ENCODE results near the gene RAB1B. TPM values are rescaled to one million over a fixed set of nuclear protein-coding genes. Genes with fewer than 3 reads are reported as not detected.
"Not testable (repeated sequence)": the region's sequence is repeated elsewhere in the genome, so short reads cannot be mapped to it uniquely, and the experiment has no call there.

RAB1B gene
- total and polyA plus RNA-seq, 3 donors from 2014 or later: 63.2 to 180 (median 107) TPM

DNA sequence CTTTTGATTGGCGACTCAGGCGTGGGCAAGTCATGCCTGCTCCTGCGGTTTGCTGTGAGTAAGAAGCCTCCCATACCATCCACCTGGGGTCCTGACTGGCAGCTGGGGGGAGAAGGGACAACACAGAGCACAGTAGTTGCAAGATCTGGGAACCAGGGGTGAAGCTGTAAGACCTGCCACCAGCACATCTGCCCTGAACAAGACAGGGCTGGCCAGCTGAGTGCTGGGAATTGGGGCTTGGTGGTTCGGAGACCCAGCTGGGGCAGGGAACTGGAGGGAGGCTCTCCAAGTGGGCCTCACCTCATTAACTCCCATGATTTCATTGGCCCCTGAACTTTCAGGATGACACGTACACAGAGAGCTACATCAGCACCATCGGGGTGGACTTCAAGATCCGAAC is 3.4 kb downstream of the RAB1B start:
- intact Hi-C loops (cut with DNase I; ENCODE audit: low total_unique reads): no loop called here
- Histone ChIP-seq H3K36me3 (ENCODE audit: low read depth, missing control alignments) (no peaks in the 10 kb centered on the region), H3K4me3 (no peak overlapping the region), H3K27ac (no peak overlapping the region), H3K4me1 (peaks cover 9% of the 10 kb centered on the region), H3K27me3 (no peaks in the 10 kb centered on the region), H3K9me3 (no peaks in the 10 kb centered on the region)
- WGBS, 2 donors: 86 to 100% methylated on average over 5 to 7 of the region's 7 CpGs
- DNase-seq: no peak
- TF ChIP-seq POLR2A (IDR thresholded peaks at IDR 0.05): no peak
- no peak for TF ChIP-seq CTCF (IDR thresholded peaks at IDR 0.05)

- Histone ChIP-seq H3K27ac (no peak overlapping the region), H3K9me3 (no peaks in the 10 kb centered on the region), H3K27me3 (no peaks in the 10 kb centered on the region), H3K36me3 (ENCODE audit: low read depth, missing control alignments) (no peaks in the 10 kb centered on the region), H3K4me1 (peaks cover 5% of the 10 kb centered on the region), H3K4me3 (no peak overlapping the region)
- TF ChIP-seq POLR2A (IDR thresholded peaks at IDR 0.05) (no peak), CTCF (IDR thresholded peaks at IDR 0.05) (no peak)
- WGBS, 2 donors: 86 to 97% methylated on average over 2 of the region's 2 CpGs
- no peak for DNase-seq
- intact Hi-C loops (cut with DNase I; ENCODE audit: low total_unique reads): no loop called here
Measured at GRCh38 chr11:66272596-66272995, 4.2 kb downstream of the RAB1B start.

DNA sequence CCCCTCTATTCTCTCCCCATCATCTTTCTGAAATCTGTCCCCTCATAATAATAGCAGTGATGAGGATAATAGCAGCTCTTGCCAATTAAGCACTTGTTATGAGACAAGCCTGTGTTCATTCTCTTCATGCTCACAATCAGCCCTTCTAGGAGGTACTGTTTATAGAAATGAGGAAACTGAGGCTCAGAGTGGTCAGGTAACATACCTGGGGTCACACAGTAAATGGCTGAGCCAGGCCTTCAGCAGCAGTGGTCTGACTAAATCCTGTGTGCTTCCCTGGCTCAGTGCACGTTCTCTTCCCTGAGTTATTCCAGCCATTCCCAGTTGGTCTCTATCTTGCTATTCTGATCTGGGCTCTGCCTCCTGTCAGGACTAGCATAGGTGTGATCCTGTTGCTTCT is 5.8 kb downstream of the RAB1B start:
- DNase-seq: no peak
- Histone ChIP-seq H3K27me3 (no peaks in the 10 kb centered on the region), H3K27ac (no peak overlapping the region), H3K4me1 (peaks cover 5% of the 10 kb centered on the region), H3K4me3 (no peak overlapping the region), H3K9me3 (no peaks in the 10 kb centered on the region), H3K36me3 (ENCODE audit: low read depth, missing control alignments) (no peaks in the 10 kb centered on the region)
- intact Hi-C loops (cut with DNase I; ENCODE audit: low total_unique reads): no loop called here
- 79 to 83% methylated on average over 1 of the region's 1 CpG for WGBS, 2 donors
- no peak for TF ChIP-seq CTCF (IDR thresholded peaks at IDR 0.05)
- TF ChIP-seq POLR2A (IDR thresholded peaks at IDR 0.05): no peak

DNA sequence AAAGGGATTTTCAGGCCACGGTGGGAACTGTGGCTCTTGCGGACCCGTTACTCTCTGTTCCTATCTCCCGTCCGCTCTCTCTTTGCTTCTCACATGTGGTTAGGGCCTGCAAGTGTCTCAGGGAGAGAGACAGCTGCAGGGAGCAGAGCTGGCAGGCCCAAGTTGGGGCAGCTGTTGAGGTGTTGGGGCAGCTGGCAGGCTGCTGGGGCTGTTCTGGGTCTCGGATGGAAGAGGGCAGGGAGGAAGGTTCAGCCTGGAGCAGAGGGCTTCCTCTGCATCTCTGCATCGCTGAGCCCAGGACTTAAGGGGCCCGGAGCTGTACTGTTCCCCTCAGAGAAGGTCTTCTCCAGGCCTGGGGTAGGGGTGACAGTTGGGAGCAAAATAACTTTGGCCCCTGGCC is 7.0 kb downstream of the RAB1B start:
- H3K36me3 ChIP-seq (ENCODE audit: low read depth, missing control alignments): no peaks in the 10 kb centered on the region
- DNase-seq: no peak
- TF ChIP-seq CTCF (IDR thresholded peaks at IDR 0.05) (no peak), POLR2A (IDR thresholded peaks at IDR 0.05) (no peak)
- 81 to 91% methylated on average over 4 to 8 of the region's 8 CpGs for WGBS, 2 donors
- no peak overlapping the region for H3K27ac ChIP-seq
- no peaks in the 10 kb centered on the region for H3K4me1 ChIP-seq
- intact Hi-C loops (cut with DNase I; ENCODE audit: low total_unique reads): no loop called here
- no peaks in the 10 kb centered on the region for H3K27me3 ChIP-seq
- H3K4me3 ChIP-seq: no peak overlapping the region
- no peaks in the 10 kb centered on the region for H3K9me3 ChIP-seq

DNA sequence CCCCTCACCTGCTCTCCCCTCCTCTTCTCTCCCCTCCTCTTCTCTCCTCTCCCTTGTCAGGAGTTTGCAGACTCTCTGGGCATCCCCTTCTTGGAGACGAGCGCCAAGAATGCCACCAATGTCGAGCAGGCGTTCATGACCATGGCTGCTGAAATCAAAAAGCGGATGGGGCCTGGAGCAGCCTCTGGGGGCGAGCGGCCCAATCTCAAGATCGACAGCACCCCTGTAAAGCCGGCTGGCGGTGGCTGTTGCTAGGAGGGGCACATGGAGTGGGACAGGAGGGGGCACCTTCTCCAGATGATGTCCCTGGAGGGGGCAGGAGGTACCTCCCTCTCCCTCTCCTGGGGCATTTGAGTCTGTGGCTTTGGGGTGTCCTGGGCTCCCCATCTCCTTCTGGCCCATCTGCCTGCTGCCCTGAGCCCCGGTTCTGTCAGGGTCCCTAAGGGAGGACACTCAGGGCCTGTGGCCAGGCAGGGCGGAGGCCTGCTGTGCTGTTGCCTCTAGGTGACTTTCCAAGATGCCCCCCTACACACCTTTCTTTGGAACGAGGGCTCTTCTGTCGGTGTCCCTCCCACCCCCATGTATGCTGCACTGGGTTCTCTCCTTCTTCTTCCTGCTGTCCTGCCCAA is 7.7 kb downstream of the RAB1B start:
- WGBS, 2 donors: 82 to 87% methylated on average over 10 to 14 of the region's 14 CpGs

DNA sequence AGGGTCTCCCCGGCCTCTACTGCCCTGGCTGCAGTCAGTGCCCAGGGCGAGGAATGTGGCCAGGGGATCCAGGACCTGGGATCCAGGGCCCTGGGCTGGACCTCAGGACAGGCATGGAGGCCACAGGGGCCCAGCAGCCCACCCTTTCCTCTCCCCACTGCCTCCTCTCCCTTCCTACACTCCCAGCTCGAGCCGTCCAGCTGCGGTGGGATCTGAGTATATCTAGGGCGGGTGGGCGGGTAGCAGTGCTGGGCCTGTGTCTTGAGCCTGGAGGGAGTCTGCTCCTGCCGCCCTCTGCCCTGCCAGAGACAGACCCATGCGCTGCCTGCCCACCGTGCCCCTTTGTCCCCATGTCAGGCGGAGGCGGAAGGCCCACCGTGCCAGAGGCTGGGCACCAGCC is 8.2 kb downstream of the RAB1B start:
- intact Hi-C loops (cut with DNase I; ENCODE audit: low total_unique reads); H3K4me1 ChIP-seq; H3K9me3 ChIP-seq; DNase-seq; H3K4me3 ChIP-seq; H3K27me3 ChIP-seq; H3K36me3 ChIP-seq (ENCODE audit: low read depth, missing control alignments); H3K27ac ChIP-seq: not testable (repeated sequence)
- 82 to 87% methylated on average over 7 to 13 of the region's 13 CpGs for WGBS, 2 donors

More for the DNA sequence above, 7.7 kb downstream of the RAB1B start:
- Histone ChIP-seq H3K36me3 (ENCODE audit: low read depth, missing control alignments) (no peaks in the 10 kb centered on the region), H3K27me3 (no peaks in the 10 kb centered on the region), H3K4me3 (no peak overlapping the region), H3K27ac (no peak overlapping the region), H3K9me3 (no peaks in the 10 kb centered on the region), H3K4me1 (no peaks in the 10 kb centered on the region)
- intact Hi-C loops (cut with DNase I; ENCODE audit: low total_unique reads): no loop called here
- TF ChIP-seq CTCF (IDR thresholded peaks at IDR 0.05): no peak
- no peak for TF ChIP-seq POLR2A (IDR thresholded peaks at IDR 0.05)
- DNase-seq: no peak

GRCh38 chr11:66277064-66277463 is 8.6 kb downstream of the RAB1B start:
- H3K27ac ChIP-seq; H3K36me3 ChIP-seq (ENCODE audit: low read depth, missing control alignments); H3K9me3 ChIP-seq; intact Hi-C loops (cut with DNase I; ENCODE audit: low total_unique reads); H3K4me3 ChIP-seq; DNase-seq; H3K4me1 ChIP-seq; H3K27me3 ChIP-seq: not testable (repeated sequence)
- 70 to 77% methylated on average over 4 of the region's 4 CpGs for WGBS, 2 donors
